Middle frontal gyrus (tissue), 1 donor: ENCODE measurements around the gene BOK.
"Not testable (repeated sequence)": the region's sequence is repeated elsewhere in the genome, so short reads cannot be mapped to it uniquely, and the experiment has no call there.

Experiments used
- DNase-seq: peaks from one replicate; pipeline ENCODE4 v3.0.0-alpha.2; 2015; ENCODE audit warnings: low spot score; ENCODE audit errors: extremely low spot score

Gene BOK

DNA sequence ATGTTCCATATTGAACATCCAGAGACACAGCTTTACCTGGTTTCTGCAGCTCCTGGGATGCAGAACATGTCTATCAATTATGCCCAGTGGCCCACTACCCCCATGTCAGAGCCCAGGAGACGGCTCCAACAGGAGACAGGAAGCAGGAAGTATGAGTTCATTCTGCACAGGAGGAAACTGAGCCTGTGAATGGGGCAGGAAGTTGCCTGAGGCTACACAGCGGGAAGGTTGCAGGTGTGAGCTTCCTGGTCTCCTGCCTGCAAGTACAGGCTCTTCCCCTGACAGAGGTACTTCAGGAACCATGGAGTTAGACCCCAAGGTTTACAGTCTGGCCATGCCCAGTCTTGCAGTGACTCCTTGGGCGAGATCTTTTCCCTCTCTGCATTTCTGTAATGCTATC lies 2.8 kb upstream of the BOK start:
- no peak for DNase-seq

DNA sequence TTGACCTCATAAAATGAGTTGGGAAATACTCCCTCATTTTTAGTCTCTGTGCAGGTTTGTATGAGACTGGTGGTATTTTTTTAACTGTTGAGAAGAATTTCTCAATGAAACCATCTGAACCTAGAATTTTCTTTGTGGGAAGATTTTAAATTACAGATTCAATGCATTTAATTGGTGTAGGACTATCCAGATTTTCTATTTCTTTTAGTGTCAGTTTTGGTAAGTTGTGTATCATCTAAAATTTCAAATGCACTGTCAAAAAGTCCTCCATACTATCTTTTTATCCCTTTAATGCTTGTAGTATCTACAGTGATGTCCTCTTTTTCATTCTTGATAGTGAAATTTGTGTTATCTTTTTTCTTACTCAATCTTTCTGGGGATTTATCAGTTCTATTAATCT lies 1.8 kb upstream of the BOK start:
- DNase-seq, result no peak

DNA sequence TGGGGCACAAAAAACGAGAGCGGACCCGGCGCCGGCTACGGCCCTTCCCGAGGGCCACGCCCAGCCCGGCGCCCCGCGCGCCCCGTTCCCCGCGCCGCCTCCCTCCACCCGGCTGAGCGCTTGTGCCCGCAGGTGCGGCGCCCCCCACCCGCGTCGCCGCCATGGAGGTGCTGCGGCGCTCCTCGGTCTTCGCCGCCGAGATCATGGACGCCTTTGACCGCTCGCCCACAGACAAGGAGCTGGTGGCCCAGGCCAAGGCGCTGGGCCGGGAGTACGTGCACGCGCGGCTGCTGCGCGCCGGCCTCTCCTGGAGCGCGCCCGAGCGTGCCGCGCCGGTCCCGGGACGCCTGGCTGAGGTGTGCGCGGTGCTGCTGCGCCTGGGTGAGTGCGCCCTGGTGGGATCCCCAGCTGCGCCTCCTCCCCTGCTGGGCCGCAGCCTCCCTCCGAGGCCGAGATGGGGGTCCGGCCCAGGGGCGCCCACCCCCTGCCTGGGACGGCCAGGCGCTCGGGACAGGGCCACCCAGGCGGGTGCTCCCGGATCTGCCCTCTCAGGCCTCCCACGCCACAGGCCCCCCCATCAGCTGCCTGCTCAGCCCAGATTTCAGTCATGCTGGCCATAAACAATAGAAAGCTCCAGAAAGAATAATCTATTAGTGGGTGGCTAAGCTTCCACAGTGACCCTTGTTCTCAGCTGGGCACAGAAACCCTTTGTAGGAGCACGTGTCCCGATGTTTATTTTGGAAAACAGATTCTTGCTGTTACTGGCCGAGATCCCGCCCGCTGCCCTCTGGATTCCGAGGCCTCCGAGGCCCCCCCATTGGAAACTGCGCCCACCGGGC lies 997 bp downstream of the BOK start:
- DNase-seq, result peak; percentile 74

GRCh38 chr2:241560162-241560882 lies 1.8 kb downstream of the BOK start:
- DNase-seq, result no peak

DNA sequence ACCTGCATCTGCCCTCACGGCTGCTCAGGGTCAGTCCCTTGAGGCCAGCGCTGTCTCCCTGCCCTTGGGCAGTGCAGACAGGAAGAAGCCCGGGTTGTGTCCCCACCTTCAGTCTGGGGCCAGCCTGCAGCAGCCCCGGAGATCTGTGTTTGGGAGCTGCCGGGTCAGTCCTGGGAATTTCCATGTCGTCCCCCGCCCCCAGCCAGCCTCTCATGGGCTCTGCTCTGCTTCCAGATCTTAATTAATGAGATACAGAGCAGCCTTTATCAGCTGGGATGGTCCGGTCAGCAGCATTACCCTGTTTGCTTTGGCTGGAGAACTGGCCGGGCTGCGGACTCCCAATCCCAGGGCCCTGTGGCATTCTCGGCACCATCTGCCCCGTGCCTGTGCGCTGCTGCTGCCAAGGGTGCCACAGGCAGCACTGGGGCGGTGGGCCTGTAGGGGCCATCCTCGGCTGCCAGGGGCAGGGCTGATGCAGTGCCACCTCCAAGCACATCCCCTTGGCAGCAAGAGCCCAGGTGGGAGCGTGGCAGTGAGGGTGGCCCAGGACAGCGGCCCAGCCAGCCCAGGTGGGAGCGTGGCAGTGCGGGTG lies 2.4 kb downstream of the BOK start:
- DNase-seq, result no peak

GRCh38 chr2:241561832-241562231 lies 3.3 kb downstream of the BOK start:
- no peak for DNase-seq

DNA sequence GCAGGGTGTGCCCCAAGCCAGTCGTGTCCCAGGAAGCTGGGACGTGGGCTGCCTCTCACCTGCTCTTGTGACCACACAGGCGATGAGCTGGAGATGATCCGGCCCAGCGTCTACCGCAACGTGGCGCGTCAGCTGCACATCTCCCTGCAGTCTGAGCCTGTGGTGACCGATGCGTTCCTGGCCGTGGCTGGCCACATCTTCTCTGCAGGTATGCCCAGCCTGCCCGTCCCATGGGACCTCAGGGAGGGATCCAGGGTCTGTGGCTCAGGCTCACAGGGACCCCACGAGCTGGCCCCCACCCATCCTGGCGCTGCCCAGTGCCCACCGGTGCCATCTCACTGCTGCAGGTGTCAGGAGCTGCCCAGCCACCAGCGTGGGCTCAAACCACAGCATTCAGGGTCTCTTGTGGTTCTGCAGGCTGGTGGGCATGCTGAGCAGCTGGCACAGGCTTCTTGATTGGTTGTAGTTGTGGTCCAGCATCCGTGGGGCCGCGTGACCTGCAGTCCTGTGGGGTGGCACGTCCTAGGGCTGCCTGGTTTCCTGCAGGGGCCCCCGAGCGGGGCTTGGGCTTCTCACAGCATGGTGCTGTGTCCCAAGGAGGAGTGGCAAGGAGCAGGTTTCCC lies 3.8 kb downstream of the BOK start:
- DNase-seq, result no peak

DNA sequence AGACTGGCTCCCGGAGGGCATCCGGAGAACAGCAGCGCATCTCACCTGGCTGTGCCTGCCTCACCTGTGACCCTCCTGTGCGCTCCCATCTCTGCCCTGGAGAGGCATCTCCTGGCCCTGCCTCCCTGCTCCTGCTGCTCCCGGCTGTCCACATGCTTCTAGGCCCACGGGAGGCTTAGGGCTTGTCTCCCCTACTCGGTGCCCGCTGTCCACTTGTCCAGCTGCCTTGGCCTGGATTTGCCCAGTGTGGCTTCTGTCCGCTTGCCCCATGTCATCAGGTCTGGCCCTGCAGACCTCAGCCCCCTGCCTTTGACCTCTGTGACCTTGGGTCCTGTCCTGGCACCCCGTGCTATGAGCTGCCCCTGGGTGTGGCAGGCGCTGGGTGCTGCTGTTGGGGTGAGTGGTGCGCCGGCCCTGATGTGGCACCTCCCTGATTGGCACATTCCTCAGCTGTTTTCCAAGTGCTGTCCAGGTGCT lies 4.5 kb downstream of the BOK start:
- DNase-seq, result no peak

GRCh38 chr2:241563571-241563980 lies 5.0 kb downstream of the BOK start:
- no peak for DNase-seq

DNA sequence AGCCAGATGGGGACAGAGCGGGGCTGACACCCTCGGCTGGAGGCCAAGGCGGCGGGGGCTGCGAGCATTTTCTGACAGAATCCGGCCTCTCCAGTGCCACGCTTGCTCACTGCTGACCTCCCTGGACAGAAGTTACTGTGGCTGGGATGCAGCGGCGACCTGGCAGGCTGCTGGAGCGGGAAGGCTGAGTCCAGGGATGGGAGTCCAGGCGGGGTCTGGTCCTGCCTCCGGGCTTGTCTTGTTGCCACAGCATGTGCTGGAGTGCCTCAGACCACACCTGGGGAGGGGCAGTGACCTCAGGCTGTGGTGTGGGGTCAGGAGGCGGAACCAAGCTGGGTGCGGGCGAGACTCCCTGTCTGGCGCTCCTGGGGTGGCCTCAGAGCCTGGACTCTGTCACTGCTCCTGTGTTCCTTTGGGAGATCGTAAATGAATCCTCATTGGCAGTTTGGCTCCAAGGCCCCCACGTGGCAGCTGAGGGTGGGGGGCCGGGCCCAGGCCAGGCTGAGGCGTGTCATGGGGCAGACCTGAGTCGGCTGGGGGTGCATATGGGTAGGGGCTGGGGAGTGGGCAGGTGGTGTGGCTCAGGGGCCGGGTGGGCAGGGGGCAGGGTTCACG lies 5.5 kb downstream of the BOK start:
- DNase-seq, result no peak

DNA sequence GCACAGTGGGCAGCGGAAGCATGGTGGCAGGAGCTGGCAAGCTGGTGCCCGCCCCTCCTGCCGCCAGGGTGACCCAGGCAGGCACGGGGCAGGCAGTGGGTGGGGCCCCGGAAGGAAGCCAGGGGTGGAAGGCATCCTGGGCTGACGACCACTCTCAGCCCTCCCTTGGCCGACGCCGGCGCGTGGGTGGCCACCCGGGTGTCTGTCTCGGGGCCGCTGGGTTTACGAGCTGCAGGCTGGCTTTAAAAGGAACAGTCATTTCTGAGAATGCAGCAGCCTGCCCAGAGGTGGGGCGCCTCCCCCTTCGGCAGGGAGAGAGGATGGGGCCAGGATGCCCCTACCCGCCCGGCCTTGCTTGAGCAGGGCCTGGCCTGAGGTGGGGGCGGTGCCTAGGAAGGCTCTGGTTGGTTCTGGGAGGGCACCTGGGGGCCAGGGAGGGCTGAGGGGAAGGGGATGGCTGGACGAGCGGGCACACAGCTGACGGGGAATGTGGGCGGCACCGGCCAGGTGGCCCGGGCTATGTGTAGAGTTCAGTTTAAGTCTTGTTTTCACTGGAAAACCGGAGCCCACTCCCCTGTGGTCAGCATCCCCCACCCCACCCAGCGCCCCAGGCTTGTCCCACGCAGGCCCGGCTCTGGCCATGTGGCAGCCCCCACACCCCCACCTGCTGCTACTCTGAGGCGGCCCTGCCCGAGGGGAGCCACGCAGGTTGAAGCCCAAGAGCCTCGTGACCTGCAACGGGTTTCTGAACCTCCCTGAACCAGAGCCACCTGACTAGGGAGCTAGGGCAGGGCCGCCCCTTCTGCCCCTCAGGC lies 6.3 kb downstream of the BOK start:
- DNase-seq, result no peak

- DNase-seq, result no peak
These were observed 6.9 kb downstream of the BOK start for GRCh38 chr2:241565411-241565810.

- DNase-seq, result not testable (repeated sequence)
These were observed 7.5 kb downstream of the BOK start for GRCh38 chr2:241566021-241566420.

DNA sequence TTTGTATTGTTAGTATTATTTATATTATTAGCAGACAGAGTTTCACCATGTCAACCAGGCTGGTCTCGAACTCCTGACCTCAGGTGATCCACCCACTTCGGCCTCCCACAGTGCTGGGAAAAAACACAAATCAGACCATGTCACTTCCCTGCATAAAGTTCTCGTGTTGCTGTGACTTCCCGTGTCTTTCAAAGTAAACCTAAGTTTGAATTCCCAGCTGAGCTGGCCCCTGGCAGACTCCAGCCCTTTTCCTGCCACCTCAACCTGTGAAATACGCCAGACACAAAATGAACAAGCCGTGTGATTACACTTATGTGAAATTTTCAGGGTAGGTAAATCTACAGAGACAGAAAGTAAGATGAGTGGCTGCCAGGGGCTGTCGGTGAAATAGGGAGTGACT lies 7.9 kb downstream of the BOK start:
- DNase-seq, result no peak

DNA sequence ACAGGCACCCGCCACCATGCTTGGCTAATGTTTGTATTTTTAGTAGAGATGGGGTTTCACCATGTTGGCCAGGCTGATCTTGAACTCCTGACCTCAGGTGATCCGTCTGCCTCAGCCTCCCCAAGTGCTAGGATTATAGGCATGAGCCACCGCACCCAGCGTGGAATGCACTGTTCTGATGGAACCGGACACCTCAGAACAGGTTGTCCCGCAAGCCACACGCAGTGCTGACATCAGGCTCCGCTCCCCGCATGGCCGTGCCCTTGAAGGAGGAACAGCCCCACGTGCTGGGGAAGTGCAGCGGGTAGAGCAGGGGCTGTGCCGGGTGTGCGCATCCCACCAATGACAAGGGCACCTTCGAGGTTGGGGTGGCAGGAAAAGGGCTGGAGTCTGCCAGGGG lies 8.7 kb downstream of the BOK start:
- not testable (repeated sequence) for DNase-seq

GRCh38 chr2:241567776-241568175 lies 9.2 kb downstream of the BOK start:
- DNase-seq, result no peak

- no peak for DNase-seq
These were observed 10.2 kb downstream of the BOK start for GRCh38 chr2:241568726-241569125.

- no peak for DNase-seq
These were observed 11.3 kb downstream of the BOK start for GRCh38 chr2:241569831-241570281.

DNA sequence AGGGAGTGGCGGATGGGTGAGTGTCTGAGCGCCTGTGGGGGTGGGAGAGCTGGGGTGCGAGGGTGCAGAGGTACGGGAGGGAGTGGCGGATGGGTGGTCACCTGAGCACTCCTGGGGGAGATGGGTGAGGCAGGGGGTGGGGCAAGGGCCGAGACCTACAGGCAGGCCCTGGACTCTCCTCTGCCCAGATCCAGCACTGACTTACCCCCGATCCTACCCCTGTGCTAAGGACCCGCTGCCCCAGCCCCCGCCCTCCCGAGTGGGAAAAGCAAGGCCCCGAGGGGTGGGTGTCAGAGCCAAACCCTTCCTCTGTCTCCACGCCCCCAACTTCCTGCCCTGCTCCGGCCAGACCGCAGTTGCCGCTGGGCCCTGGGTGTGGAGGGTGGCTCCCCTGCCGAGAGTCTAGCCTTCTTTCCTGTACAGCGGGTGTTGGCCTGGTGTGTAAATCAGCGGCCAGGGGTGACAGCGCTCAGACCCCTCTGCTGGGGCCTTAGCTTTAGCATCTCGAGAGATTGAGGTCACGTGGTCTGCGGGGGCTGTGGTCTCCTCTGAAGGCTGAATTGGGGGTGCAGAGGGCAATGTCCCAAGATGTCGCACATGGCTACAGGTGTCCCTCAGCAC lies 12.5 kb downstream of the BOK start:
- DNase-seq, result no peak
